ENCODE measurements around the gene CDC42SE2. TPM values are rescaled to one million over a fixed set of nuclear protein-coding genes. Genes with fewer than 3 reads are reported as not detected.

The CDC42SE2 gene
- total RNA-seq, 1 experiment from 2014 or later = 23.2 TPM

- H3K27ac Mint-ChIP-seq = peak overlapping the region; percentile 9 to 75 (median 62); a peak in 3 of 7 replicates
- H2BK12ac ChIP-seq (ENCODE audit: insufficient read length, low read depth, low read length) = no peak overlapping the region
- H3K4ac ChIP-seq (ENCODE audit: low read depth, low read length) = no peak overlapping the region
- no peak overlapping the region for H2AK5ac ChIP-seq (ENCODE audit: insufficient read length, low read length)
- no peak overlapping the region for H3K4me3 Mint-ChIP-seq
- H3T11ph ChIP-seq (ENCODE audit: low read length) = no peak overlapping the region
- H3K27me3 ChIP-seq (ENCODE audit: insufficient read depth, low read length) = no peaks in the 10 kb centered on the region
- H2BK20ac ChIP-seq (ENCODE audit: low read depth, low read length, poor library complexity, severe bottlenecking) = no peak overlapping the region
- DNase-seq = no peak
- no peak overlapping the region for H2BK15ac ChIP-seq (ENCODE audit: low read depth, low read length)
- no peaks in the 10 kb centered on the region; the same call in 1 of the 2 replicates for H3K79me2 ChIP-seq (ENCODE audit: insufficient read depth, low read length)
- H4K8ac ChIP-seq (replicated peaks; ENCODE audit: insufficient read length, low read depth, low read length) = no peak overlapping the region
- H3K23ac ChIP-seq (ENCODE audit: insufficient read length, low read depth, low read length) = no peak overlapping the region
- H4K91ac ChIP-seq (ENCODE audit: insufficient read length, low read depth, low read length) = no peak overlapping the region
- H3K79me1 ChIP-seq (ENCODE audit: insufficient read depth, low read depth, low read length, poor library complexity, severe bottlenecking) = no peaks in the 10 kb centered on the region
- no peak overlapping the region for H2BK5ac ChIP-seq (ENCODE audit: insufficient read length, low read length)
- H2BK120ac ChIP-seq (ENCODE audit: low read depth, low read length, poor library complexity, severe bottlenecking) = no peak overlapping the region
- H3K9me3 Mint-ChIP-seq = peaks cover 0 to 9% of the 10 kb centered on the region in 2 experiments; a peak in 3 of 5 replicates
- no peaks in the 10 kb centered on the region for H3K23me2 ChIP-seq (ENCODE audit: insufficient read length, low read depth, low read length, poor library complexity, severe bottlenecking)
- H3K18ac ChIP-seq (ENCODE audit: insufficient read length, low read depth, low read length) = no peak overlapping the region
- TF ChIP-seq CTCF (conservative IDR thresholded peaks at IDR 0.05) = no peak
- peaks cover 4% of the 10 kb centered on the region for H3K4me1 ChIP-seq (ENCODE audit: insufficient read depth, low read length)
- no peaks in the 10 kb centered on the region for H4K20me1 ChIP-seq (ENCODE audit: control insufficient read depth, insufficient read depth, insufficient read length)
- H4K5ac ChIP-seq (ENCODE audit: insufficient read length, low read depth, low read length) = no peak overlapping the region
- H3K36me3 Mint-ChIP-seq (ENCODE audit: insufficient read depth in 1 of 3, low read depth in 3 of 3) = peaks cover 11 to 21% (median 16%) of the 10 kb centered on the region in 3 experiments
- peaks cover 27 to 29% of the 10 kb centered on the region in 2 experiments for H3K4me1 Mint-ChIP-seq
- H3K27ac ChIP-seq (ENCODE audit: insufficient read length, low read depth, low read length) = no peak overlapping the region
- no peak overlapping the region for H3K9ac ChIP-seq (ENCODE audit: extremely low read depth, insufficient read length, low read length)
- H2AFZ ChIP-seq (ENCODE audit: low read length) = no peak overlapping the region
- H3K4me2 ChIP-seq (ENCODE audit: insufficient read depth, insufficient read length, low read length) = no peak overlapping the region
- no peaks in the 10 kb centered on the region for H3K9me3 ChIP-seq (ENCODE audit: control insufficient read depth, low read depth, low read length)
- no peaks in the 10 kb centered on the region for H3K27me3 Mint-ChIP-seq (ENCODE audit: low read depth)
- H3K14ac ChIP-seq (ENCODE audit: insufficient read depth, low read length) = no peak overlapping the region
- no peak overlapping the region for H3K56ac ChIP-seq (ENCODE audit: insufficient read length, low read depth, low read length)
These were observed 59.5 kb downstream of the CDC42SE2 start for GRCh38 chr5:131323378-131323777.
